HFFc6 (cell line): ENCODE results near the gene METTL15. TPM values are rescaled to one million over a fixed set of nuclear protein-coding genes. Genes with fewer than 3 reads are reported as not detected.
A peak's percentile ranks its signal among the peaks of the same experiment; 100 is the strongest.
"Not testable (repeated sequence)": the region's sequence is repeated elsewhere in the genome, so short reads cannot be mapped to it uniquely, and the experiment has no call there.

Experiments
- DNase-seq: peaks from one replicate; pipeline ENCODE4 v3.0.0-alpha.2; 2018
- H3K27ac Mint-ChIP-seq: 2 replicates; pipeline ENCODE4 v1.8.0; 2020; ENCODE audit warnings: mild to moderate bottlenecking, mixed read lengths
- H3K27me3 Mint-ChIP-seq: 2 replicates; pipeline ENCODE4 v1.8.0; 2021; ENCODE audit warnings: mild to moderate bottlenecking, moderate library complexity, mixed read lengths; ENCODE audit not compliant: insufficient read depth
- H3K36me3 Mint-ChIP-seq: 2 replicates; pipeline ENCODE4 v1.8.0; 2021; ENCODE audit warnings: low read depth, mixed read lengths
- H3K4me1 Mint-ChIP-seq: 2 replicates; pipeline ENCODE4 v1.8.0; 2020; ENCODE audit warnings: low read depth, mixed read lengths
- H3K4me3 Mint-ChIP-seq: 2 replicates; pipeline ENCODE4 v1.8.0; 2020; ENCODE audit warnings: mild to moderate bottlenecking, moderate library complexity, mixed read lengths
- H3K9me3 Mint-ChIP-seq: 2 replicates; pipeline ENCODE4 v1.8.0; 2020; ENCODE audit warnings: mild to moderate bottlenecking, mixed read lengths
- total RNA-seq, 6 experiments: library from RNA; stranded (reverse); fragmentation: NEBNext Ultra II Directional; extraction: Animal tissue kit (Norgen Biotek cat#: 25700); gene quantifications; 2 replicates in 1 of 6; 3 replicates in 5 of 6; pipeline ENCODE4 v1.2.3, GENCODE V29; 2021
- TF ChIP-seq, protein P1 (sequence below): fragments of 200-600 bp; sonication (generic); IDR thresholded peaks from 2 replicates; pipeline ENCODE4 v1.5.0; 2021; ENCODE audit warnings: antibody characterized with exemption, mild to moderate bottlenecking

METTL15 gene
- total RNA-seq, 6 experiments from 2014 or later = 11.0 to 14.1 (median 12.4) TPM

GRCh38 chr11:28098257-28098656 is 9.9 kb upstream of the METTL15 start:
- 0 out of 2 replicates have a peak overlapping the region, but pooled peaks have one; percentile 7 for H3K27ac Mint-ChIP-seq
- TF ChIP-seq, protein P1, sequence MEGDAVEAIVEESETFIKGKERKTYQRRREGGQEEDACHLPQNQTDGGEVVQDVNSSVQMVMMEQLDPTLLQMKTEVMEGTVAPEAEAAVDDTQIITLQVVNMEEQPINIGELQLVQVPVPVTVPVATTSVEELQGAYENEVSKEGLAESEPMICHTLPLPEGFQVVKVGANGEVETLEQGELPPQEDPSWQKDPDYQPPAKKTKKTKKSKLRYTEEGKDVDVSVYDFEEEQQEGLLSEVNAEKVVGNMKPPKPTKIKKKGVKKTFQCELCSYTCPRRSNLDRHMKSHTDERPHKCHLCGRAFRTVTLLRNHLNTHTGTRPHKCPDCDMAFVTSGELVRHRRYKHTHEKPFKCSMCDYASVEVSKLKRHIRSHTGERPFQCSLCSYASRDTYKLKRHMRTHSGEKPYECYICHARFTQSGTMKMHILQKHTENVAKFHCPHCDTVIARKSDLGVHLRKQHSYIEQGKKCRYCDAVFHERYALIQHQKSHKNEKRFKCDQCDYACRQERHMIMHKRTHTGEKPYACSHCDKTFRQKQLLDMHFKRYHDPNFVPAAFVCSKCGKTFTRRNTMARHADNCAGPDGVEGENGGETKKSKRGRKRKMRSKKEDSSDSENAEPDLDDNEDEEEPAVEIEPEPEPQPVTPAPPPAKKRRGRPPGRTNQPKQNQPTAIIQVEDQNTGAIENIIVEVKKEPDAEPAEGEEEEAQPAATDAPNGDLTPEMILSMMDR = no peak
- H3K4me1 Mint-ChIP-seq = peaks cover 72% of the 10 kb centered on the region

GRCh38 chr11:28099715-28100114 is 8.5 kb upstream of the METTL15 start:
- no peak for DNase-seq
- peak overlapping the region; percentile 3; the same call in 1 of the 2 replicates for H3K27ac Mint-ChIP-seq
- H3K27me3 Mint-ChIP-seq = no peaks in the 10 kb centered on the region; the same call in 1 of the 2 replicates
- H3K9me3 Mint-ChIP-seq = no peaks in the 10 kb centered on the region
- H3K36me3 Mint-ChIP-seq = peaks cover 59% of the 10 kb centered on the region
- no peak overlapping the region for H3K4me3 Mint-ChIP-seq
- peaks cover 77% of the 10 kb centered on the region for H3K4me1 Mint-ChIP-seq
- TF ChIP-seq, protein P1 = no peak

More at GRCh38 chr11:28098257-28098656, 9.9 kb upstream of the METTL15 start:
- no peak overlapping the region for H3K4me3 Mint-ChIP-seq
- H3K36me3 Mint-ChIP-seq = peaks cover 71% of the 10 kb centered on the region
- no peaks in the 10 kb centered on the region; the same call in 1 of the 2 replicates for H3K27me3 Mint-ChIP-seq
- no peaks in the 10 kb centered on the region for H3K9me3 Mint-ChIP-seq
- DNase-seq = no peak

DNA sequence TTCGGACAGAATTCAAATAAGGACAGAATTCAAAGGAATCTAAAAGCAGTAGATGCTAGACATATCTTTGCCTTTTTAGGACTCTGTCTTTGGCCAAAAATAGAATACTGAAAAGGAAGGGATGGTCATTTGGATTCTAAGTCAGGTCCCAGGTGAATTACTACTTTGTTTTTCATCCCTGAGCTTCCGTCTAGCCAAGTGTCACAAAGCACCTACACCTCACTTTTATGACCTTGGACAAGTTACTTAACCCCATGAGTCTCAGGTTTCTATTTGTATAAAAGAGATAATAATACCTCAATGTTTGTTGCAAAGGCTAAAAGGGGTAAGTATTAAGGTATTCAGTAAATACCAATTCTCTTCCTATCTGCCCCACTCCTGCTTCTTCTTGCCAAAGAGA is 7.5 kb upstream of the METTL15 start:
- peaks cover 78% of the 10 kb centered on the region for H3K4me1 Mint-ChIP-seq
- H3K27me3 Mint-ChIP-seq = no peaks in the 10 kb centered on the region; the same call in 1 of the 2 replicates
- no peak overlapping the region for H3K4me3 Mint-ChIP-seq
- H3K27ac Mint-ChIP-seq = peak overlapping the region; percentile 61
- no peaks in the 10 kb centered on the region for H3K9me3 Mint-ChIP-seq
- TF ChIP-seq, protein P1 = no peak
- H3K36me3 Mint-ChIP-seq = peaks cover 49% of the 10 kb centered on the region
- no peak for DNase-seq

DNA sequence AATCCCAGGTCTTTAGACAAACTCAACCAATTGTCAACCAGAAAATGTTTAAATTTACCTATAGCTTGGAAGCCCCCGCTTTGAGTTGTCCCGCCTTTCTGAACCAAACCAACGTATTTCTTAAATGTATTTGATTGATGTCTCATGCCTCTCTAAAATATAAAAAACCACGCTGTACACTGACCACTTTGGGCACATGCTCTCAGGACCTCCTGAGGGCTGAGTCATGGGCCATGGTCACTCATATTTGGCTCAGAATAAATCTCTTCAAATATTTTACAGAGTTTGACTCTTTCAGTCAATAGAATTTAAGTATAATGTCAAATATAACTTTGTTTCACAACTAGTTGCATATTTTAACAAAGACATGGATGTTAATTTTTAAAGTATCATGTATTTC is 5.9 kb upstream of the METTL15 start:
- not testable (repeated sequence) for H3K27me3 Mint-ChIP-seq, H3K9me3 Mint-ChIP-seq, DNase-seq
- H3K27ac Mint-ChIP-seq = peak overlapping the region; percentile 67
- peaks cover 82% of the 10 kb centered on the region for H3K4me1 Mint-ChIP-seq
- peaks cover 48% of the 10 kb centered on the region for H3K36me3 Mint-ChIP-seq
- H3K4me3 Mint-ChIP-seq = peak overlapping the region; percentile 37; the same call in 1 of the 2 replicates

- Mint-ChIP-seq H3K27ac (peak overlapping the region; percentile 11; the same call in 1 of the 2 replicates), H3K4me1 (peaks cover 84% of the 10 kb centered on the region), H3K27me3 (peaks cover 6% of the 10 kb centered on the region; the same call in 1 of the 2 replicates), H3K4me3 (peak overlapping the region; percentile 65), H3K36me3 (peaks cover 31% of the 10 kb centered on the region), H3K9me3 (no peaks in the 10 kb centered on the region)
- no peak for DNase-seq
- TF ChIP-seq, protein P1 = no peak
These were observed 3.8 kb upstream of the METTL15 start for GRCh38 chr11:28104425-28104824.

GRCh38 chr11:28104984-28105383 is 3.2 kb upstream of the METTL15 start:
- Mint-ChIP-seq H3K4me1 (peaks cover 84% of the 10 kb centered on the region), H3K4me3 (peak overlapping the region; percentile 34; the same call in 1 of the 2 replicates), H3K36me3 (peaks cover 26% of the 10 kb centered on the region), H3K27ac (no peak overlapping the region; the same call in 1 of the 2 replicates), H3K27me3 (peaks cover 6% of the 10 kb centered on the region; the same call in 1 of the 2 replicates), H3K9me3 (no peaks in the 10 kb centered on the region)
- TF ChIP-seq, protein P1 = no peak
- DNase-seq = no peak
